IMR-90 (cell line): ENCODE results near the gene KCNQ1. TPM values are rescaled to one million over a fixed set of nuclear protein-coding genes. Genes with fewer than 3 reads are reported as not detected.

ENCODE experiments used
- RAD21 ChIP-seq: IDR thresholded peaks from 2 replicates; pipeline ENCODE4 v1.6.1; 2012; ENCODE audit warnings: low read length, improper control_type of control experiment
- USF2 ChIP-seq: fragments of 150-350 bp; IDR thresholded peaks from 2 replicates; pipeline ENCODE4 v1.6.1; 2017; ENCODE audit warnings: mild to moderate bottlenecking, antibody characterized with exemption, low read length, low read depth
- polyA plus RNA-seq, 3 experiments: library from polyadenylated mRNA; depleted of rRNA; stranded (reverse); fragments of >200 nt; gene quantifications; 2 replicates each; pipeline ENCODE4 v1.2.3, GENCODE V29; 2012; ENCODE audit warnings: low replicate concordance in 1 of 3
- total RNA-seq: library from RNA; depleted of rRNA; stranded (reverse); fragments of >200 nt; gene quantifications from 2 replicates; pipeline ENCODE4 v1.2.3, GENCODE V29; 2012
- TF ChIP-seq, protein P1 (sequence below): fragments of 150-350 bp; IDR thresholded peaks from 2 replicates; pipeline ENCODE4 v1.6.1; 2016; ENCODE audit warnings: low read depth, mild to moderate bottlenecking, low read length, moderate library complexity, borderline replicate concordance

KCNQ1 gene
- total and polyA plus RNA-seq, 2 of the 4 experiments (the other 2 are of a cell fraction): 0.07 TPM; not detected in 1

DNA sequence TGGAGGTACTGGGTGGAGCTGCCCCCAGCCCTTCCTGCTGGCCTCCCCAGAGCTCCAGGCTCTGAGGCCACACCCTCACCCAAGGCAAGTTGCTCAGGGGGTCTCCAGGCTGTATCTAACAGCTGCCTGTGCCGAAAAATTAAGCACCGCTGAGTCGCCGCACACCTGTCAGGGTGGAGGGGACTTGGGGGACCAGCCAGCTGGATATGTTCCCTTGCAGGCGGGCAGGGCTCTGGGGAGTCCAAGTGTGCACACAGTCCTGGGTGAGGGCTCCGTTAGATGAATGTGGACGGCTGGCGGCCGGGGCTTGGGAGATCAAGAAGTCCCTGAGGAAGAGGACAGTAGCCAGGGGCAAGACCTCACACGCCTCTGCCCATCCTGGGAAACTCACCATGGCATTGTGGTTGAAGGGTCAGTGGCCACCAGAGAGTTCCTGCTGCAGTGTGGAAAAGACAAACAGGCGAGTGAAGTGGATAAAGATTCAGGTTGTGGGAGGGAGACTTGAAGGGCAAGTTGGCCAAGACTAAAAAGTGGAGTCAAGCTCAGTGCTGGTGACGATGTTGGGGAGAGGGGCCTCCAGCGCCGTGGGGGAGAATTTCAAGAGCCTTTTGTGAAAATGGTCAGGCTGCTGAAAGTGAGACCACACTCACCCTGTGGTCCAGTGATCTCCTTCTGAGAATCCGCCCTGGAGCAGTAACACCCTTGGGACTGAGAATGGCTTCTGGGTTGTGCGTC is 371.1 kb downstream of the KCNQ1 start (continued):
- no peak for TF ChIP-seq USF2
- TF ChIP-seq RAD21: no peak
- TF ChIP-seq, protein P1, sequence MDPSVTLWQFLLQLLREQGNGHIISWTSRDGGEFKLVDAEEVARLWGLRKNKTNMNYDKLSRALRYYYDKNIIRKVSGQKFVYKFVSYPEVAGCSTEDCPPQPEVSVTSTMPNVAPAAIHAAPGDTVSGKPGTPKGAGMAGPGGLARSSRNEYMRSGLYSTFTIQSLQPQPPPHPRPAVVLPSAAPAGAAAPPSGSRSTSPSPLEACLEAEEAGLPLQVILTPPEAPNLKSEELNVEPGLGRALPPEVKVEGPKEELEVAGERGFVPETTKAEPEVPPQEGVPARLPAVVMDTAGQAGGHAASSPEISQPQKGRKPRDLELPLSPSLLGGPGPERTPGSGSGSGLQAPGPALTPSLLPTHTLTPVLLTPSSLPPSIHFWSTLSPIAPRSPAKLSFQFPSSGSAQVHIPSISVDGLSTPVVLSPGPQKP: no peak
